DMS79 (cell line): Measurements from ENCODE around the gene PIK3C2B.

Experiments used
- DNase-seq: peaks from one replicate; lab custom pipeline; 2025; lab: John Stamatoyannopoulos, UW

Gene PIK3C2B

DNA sequence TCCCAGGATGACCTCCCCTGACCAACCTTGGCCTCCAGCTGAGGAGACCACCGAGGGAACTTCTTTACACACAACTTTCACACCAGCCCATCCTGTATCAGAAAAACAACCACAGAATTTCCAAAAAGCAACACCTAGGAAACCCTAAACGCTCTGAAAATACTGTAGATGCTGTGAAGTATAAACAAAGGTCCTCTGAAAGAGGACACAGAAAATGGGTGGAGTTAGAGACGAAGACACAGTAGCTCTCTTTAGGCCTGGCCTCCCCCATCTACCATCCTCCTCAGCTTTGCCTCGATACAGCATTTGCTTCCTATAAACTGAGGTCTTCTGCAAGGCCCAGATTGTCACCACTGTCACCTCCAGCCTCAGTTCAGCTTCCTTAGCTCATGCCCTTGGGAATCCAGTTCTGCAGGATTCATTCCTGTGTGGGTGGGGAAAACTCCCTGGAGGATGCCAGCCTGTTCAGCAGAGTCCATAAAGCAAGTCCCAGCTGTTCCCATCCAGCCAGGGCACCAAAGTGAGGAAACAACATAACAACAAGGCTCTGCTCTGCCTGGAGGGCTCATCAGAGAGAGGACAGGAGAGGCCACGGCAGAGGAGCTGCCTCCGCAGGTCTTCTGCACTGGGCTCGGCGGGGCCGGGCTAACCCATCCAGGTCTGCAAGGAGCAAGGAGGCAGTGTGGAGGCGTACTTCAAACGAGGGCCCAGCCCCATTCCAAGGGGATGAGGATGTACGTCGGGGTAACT, 15.0 kb downstream of the PIK3C2B start:
- DNase-seq = no peak

DNA sequence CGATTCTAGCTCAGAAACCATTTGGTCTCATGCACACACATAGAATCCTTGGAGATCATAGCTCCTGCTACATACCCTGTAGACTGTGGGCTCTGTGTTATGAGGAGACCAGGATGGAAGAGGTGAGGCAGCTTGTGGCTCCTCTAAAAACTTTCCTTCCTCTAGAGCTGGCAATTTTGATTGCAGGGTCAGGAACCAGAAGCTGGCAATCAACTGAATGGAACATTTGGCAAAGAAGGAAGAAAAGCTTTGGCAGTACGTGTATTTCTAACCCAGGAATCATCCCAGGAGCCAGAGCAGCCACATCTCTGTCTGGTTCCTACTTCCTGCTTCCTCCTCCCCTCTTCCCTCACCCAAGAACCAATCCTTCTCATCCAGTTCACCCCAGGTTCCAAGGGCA, 15.7 kb downstream of the PIK3C2B start:
- DNase-seq = no peak

GRCh38 chr1:204478172-204478899, 16.3 kb downstream of the PIK3C2B start:
- no peak for DNase-seq

GRCh38 chr1:204477036-204477740, 17.4 kb downstream of the PIK3C2B start:
- no peak for DNase-seq

GRCh38 chr1:204476563-204476962, 18.0 kb downstream of the PIK3C2B start:
- no peak for DNase-seq

- no peak for DNase-seq
Observed at GRCh38 chr1:204475656-204476432, 18.8 kb downstream of the PIK3C2B start.

DNA sequence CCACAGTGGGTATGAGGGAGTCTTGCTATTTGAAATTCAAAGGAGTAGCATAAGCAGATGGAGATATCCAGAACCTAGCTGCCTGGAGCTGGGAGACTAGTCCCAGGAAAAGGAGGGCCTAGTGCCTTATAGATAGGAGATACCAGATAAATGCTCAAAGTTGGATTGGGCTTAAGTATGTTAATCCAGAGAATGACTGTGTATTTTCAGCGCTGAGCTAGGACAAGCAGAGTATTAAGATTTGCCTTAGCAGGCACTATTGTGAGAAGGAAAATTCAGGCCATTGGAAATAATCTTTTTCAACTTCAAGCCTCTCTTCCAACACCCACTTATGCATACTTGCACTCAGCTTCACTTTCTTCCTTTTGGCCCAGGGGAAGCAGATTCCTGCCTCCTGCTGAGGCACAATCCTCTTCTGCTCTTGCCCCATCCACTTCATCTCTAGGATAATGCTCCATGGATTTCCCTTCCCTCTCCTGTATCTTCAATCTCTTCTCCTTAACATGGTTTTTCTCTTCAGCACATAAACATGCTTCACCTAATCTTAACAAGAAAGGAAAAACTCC, 21.1 kb downstream of the PIK3C2B start:
- no peak for DNase-seq

GRCh38 chr1:204472660-204473059, 21.9 kb downstream of the PIK3C2B start:
- no peak for DNase-seq

DNA sequence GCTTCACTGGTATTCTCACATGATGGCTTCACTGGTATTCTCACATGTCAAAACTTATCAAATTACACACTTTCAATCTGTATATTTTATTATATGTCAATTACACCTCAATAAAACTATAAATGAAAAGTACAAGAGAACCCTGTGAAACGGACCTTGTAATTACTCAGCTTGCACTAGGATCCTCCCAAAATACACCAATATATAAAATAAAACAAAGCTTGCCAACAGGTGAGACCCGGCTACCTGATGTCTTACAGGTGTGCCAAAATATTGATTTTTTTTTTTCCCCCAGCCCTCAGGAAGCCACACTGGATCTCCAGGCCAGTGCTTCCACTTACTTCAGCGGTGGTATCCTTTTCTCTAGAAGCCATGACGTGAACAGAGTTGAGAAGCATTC, 22.9 kb downstream of the PIK3C2B start:
- no peak for DNase-seq

- DNase-seq = no peak
Observed at GRCh38 chr1:204469304-204469703, 25.3 kb downstream of the PIK3C2B start.

- no peak for DNase-seq
Observed at GRCh38 chr1:204468766-204469302, 25.8 kb downstream of the PIK3C2B start.

DNA sequence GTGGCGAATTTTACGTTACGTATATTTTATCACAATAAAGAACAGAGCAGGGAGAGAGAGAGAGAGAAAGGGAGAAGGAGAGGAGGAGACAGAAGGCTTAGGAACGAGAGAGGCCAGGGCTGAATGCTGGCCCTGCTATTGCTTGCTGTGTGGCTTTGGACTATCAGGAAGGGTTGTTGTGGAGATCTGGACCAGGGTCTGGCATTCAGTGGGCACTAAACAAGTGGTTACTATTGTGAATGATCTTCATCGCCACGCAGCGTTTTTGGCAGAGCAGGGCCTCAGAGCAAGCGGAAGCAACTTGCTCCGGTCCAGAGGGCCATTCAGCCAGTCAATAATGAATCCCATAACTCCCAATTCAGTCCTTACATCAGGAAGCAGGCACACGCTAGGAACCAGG, 26.4 kb downstream of the PIK3C2B start:
- DNase-seq = no peak

- DNase-seq = no peak
Observed at GRCh38 chr1:204466416-204467405, 27.9 kb downstream of the PIK3C2B start.

- no peak for DNase-seq
Observed at GRCh38 chr1:204465546-204466415, 28.8 kb downstream of the PIK3C2B start.

- DNase-seq = no peak
Observed at GRCh38 chr1:204464701-204465100, 29.9 kb downstream of the PIK3C2B start.

DNA sequence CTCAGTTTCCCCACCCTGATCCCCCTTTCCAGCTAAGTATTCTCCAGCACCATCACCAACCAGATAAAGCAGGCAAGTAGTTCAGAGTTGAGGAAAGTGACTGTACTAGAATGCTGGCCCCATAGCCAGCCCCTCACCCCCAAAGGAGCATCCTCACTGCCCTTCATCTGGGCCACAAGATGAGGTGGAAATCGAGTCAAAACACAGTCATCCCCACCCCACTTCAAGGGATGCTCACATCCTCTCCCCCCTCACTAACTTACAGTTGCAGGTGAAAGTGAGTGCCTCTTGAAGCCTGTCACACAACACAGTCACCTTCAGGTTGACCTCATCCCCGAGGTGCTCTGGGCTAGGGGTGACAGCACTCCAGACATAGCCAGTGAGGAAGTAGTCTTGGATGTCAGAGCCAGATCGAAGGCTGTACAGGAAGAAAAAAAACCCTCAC, 30.4 kb downstream of the PIK3C2B start:
- DNase-seq = no peak

DNA sequence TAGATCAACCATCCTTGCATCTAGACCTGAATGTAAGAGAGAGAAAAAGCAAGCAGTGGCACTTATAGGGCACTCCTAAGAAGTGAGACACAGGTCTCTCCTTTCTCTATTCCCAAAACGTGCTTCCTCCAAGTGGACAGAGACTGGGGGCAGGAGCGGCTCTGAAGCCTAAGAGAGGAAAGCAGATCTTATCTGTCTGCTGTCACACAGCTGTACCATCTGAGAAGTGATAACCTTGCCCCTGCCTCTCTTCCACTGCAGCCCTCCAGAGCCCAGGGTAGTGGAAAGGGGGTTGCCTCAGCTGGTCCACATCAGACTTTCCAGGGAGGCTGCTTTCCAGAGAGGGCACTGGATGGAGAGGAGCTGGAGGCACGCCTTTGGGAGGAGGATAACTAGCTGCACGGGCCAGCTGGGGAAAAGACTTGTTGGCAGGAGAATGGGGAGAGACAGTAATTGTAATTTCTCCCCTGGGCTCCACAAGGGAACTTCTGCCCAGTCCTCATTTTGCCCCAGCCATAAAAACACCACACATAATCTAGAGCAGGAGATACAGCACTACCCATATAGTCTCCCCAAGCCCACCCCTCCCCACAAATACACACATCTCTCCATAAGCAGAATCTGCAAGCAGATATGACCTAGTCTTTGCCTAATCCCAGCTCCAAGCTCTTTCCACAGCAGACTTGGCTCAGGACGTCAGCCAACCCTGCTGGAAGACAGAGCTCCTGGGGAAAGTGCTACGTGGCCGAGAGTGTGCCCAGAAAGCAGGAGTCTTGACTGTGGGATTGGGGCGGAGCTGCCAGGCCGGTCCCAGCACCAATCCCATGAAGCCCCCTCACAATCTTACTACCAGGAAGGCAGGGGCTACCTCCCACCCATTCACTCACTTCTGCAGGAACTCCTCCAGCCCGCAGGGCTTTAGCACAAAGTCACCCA, 31.2 kb downstream of the PIK3C2B start:
- DNase-seq = no peak

DNA sequence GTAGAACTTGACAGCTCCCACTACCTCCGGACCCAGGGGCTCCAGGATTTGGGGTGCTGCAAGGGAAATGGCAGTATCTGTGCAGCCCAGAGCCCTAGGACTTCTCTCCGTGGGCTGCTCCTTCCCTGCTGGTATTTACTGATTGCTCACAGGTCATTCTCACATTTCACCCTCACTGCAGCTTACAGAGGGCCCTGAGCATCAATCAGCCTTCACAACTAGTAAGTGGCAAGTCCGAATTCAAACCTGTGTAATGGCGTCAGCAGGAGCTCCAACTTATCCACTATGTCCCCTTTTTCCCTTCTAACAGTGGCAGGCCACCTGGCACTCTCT, 32.4 kb downstream of the PIK3C2B start:
- DNase-seq = no peak
